Measurements from ENCODE around the gene ADAM22.

GRCh38 chr7:88027724-88028123, 93.7 kb downstream of the ADAM22 start:
- TF ChIP-seq EZH2 (IDR thresholded peaks at IDR 0.05; ENCODE audit: low read depth, unreplicated experiment) (no peak), CTCF (conservative IDR thresholded peaks at IDR 0.05; ENCODE audit: low read depth in 2 of 2) (no peak), NANOG (IDR thresholded peaks at IDR 0.05; ENCODE audit: borderline replicate concordance) (no peak), POLR2AphosphoS5 (IDR thresholded peaks at IDR 0.05; ENCODE audit: low read depth) (no peak), ZNF331 (CRISPR knock-in tag; IDR thresholded peaks at IDR 0.05; ENCODE audit: low read depth) (no peak), REST (IDR thresholded peaks at IDR 0.05; ENCODE audit: unreplicated experiment) (no peak), JUNB (IDR thresholded peaks at IDR 0.05; ENCODE audit: unreplicated experiment) (no peak), STAT1 (IDR thresholded peaks at IDR 0.05; ENCODE audit: unreplicated experiment) (no peak), EZH2phosphoT487 (IDR thresholded peaks at IDR 0.05; ENCODE audit: unreplicated experiment) (no peak), ZNF462 (CRISPR knock-in tag; IDR thresholded peaks at IDR 0.05) (no peak), CREB1 (CRISPR knock-in tag; IDR thresholded peaks at IDR 0.05; ENCODE audit: low read depth) (no peak), ETS1 (IDR thresholded peaks at IDR 0.05) (no peak)

Data from GM23338 (cell line).